Spleen (tissue), 7 donors: Measurements from ENCODE around the gene HNRNPM.

ENCODE experiments used
- POLR2A ChIP-seq, 3 donors: fragments of 450-650 bp; IDR thresholded peaks; one replicate each; pipeline ENCODE4 v1.5.1; 2017; ENCODE audit warnings: antibody characterized with exemption in 3 of 3, mild to moderate bottlenecking in 1 of 3
- TF ChIP-seq, protein P1 (sequence below), 11 experiments: fragments of 200-600 bp in 7 of 11; fragments of 450-650 bp in 4 of 11; sonication (generic) in 4 of 11; IDR thresholded peaks in 8 of 11; conservative IDR thresholded peaks in 3 of 11; 1 replicate in 7 of 11; 2 replicates in 4 of 11; pipeline versions ENCODE4 v1.4.0 to v1.8.0; 2016 to 2021; ENCODE audit warnings: antibody characterized with exemption in 11 of 11, inconsistent platforms in 4 of 11, mild to moderate bottlenecking in 1 of 11
- donor health status: DM: no; HTN: no; CAD: no; lungs with moderate emphysema.
- donor health status: DM: no; HTN: no; CAD: no.
- donor health status: DM: no; HTN: no; CAD: no.

DNA sequence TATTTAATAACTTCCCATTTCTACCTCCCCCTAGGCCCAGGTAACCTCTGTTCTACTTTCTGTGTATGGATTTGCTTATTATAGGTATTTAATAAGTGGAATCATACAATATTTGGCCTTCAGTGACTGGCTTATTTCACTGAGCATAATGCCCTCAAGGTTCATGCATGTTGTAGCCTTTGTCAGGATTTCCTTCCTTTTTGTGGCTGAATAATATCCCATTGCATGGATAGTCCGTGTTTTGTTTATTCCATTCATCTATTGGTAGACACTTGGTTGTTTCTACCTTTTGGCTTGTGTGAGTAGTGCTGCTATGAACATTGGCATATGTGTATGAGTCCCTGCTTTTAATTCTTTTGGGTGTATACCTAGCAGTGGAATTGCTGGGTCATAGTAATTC lies 9.4 kb downstream of the HNRNPM start:
- no peak for TF ChIP-seq POLR2A (IDR thresholded peaks at IDR 0.05)
- TF ChIP-seq, protein P1, sequence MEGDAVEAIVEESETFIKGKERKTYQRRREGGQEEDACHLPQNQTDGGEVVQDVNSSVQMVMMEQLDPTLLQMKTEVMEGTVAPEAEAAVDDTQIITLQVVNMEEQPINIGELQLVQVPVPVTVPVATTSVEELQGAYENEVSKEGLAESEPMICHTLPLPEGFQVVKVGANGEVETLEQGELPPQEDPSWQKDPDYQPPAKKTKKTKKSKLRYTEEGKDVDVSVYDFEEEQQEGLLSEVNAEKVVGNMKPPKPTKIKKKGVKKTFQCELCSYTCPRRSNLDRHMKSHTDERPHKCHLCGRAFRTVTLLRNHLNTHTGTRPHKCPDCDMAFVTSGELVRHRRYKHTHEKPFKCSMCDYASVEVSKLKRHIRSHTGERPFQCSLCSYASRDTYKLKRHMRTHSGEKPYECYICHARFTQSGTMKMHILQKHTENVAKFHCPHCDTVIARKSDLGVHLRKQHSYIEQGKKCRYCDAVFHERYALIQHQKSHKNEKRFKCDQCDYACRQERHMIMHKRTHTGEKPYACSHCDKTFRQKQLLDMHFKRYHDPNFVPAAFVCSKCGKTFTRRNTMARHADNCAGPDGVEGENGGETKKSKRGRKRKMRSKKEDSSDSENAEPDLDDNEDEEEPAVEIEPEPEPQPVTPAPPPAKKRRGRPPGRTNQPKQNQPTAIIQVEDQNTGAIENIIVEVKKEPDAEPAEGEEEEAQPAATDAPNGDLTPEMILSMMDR (IDR thresholded peaks at IDR 0.05 in 8 of 11, conservative IDR thresholded peaks at IDR 0.05 in 3 of 11): no peak
